ENCODE measurements around the gene BRCA1.

- no peak for TF ChIP-seq CTCF (IDR thresholded peaks at IDR 0.05)
- TF ChIP-seq POLR2A (IDR thresholded peaks at IDR 0.05): no peak
Measured at GRCh38 chr17:43074869-43075268, 50.3 kb downstream of the BRCA1 start.
